ENCODE data around the gene DAB2IP.

Gene DAB2IP

GRCh38 chr9:121776001-121776738 lies 124.7 kb downstream of the DAB2IP start:
- peaks cover 2% of the 10 kb centered on the region for H3K4me1 ChIP-seq (ENCODE audit: control insufficient read depth, insufficient read depth, low read length)
- no peak overlapping the region for H3K9ac ChIP-seq (ENCODE audit: low read depth, low read length)
- no peaks in the 10 kb centered on the region for H3K27me3 ChIP-seq (ENCODE audit: control insufficient read depth, insufficient read depth, low read length)
- no peak overlapping the region for H3K4me3 ChIP-seq (ENCODE audit: low read depth, low read length)
- H3K9me3 ChIP-seq (ENCODE audit: control insufficient read depth, insufficient read depth, low read length), result no peaks in the 10 kb centered on the region
- H3K36me3 ChIP-seq (ENCODE audit: control insufficient read depth, insufficient read depth, low read length), result peaks cover 28% of the 10 kb centered on the region

GRCh38 chr9:121776739-121777637 lies 125.6 kb downstream of the DAB2IP start:
- H3K9ac ChIP-seq (ENCODE audit: low read depth, low read length), result no peak overlapping the region
- H3K9me3 ChIP-seq (ENCODE audit: control insufficient read depth, insufficient read depth, low read length), result no peaks in the 10 kb centered on the region
- no peaks in the 10 kb centered on the region for H3K27me3 ChIP-seq (ENCODE audit: control insufficient read depth, insufficient read depth, low read length)
- peaks cover 29% of the 10 kb centered on the region for H3K36me3 ChIP-seq (ENCODE audit: control insufficient read depth, insufficient read depth, low read length)
- H3K4me3 ChIP-seq (ENCODE audit: low read depth, low read length), result no peak overlapping the region
- H3K4me1 ChIP-seq (ENCODE audit: control insufficient read depth, insufficient read depth, low read length), result peaks cover 2% of the 10 kb centered on the region

- Histone ChIP-seq H3K4me1 (ENCODE audit: control insufficient read depth, insufficient read depth, low read length) (peaks cover 5% of the 10 kb centered on the region), H3K4me3 (ENCODE audit: low read depth, low read length) (no peak overlapping the region), H3K36me3 (ENCODE audit: control insufficient read depth, insufficient read depth, low read length) (peaks cover 25% of the 10 kb centered on the region), H3K9ac (ENCODE audit: low read depth, low read length) (no peak overlapping the region), H3K27me3 (ENCODE audit: control insufficient read depth, insufficient read depth, low read length) (no peaks in the 10 kb centered on the region), H3K9me3 (ENCODE audit: control insufficient read depth, insufficient read depth, low read length) (no peaks in the 10 kb centered on the region)
Observed at GRCh38 chr9:121778252-121779225, 127.1 kb downstream of the DAB2IP start.

GRCh38 chr9:121779381-121780117 lies 128.1 kb downstream of the DAB2IP start:
- H3K9me3 ChIP-seq (ENCODE audit: control insufficient read depth, insufficient read depth, low read length), result no peaks in the 10 kb centered on the region
- H3K9ac ChIP-seq (ENCODE audit: low read depth, low read length), result no peak overlapping the region
- peaks cover 10% of the 10 kb centered on the region for H3K4me1 ChIP-seq (ENCODE audit: control insufficient read depth, insufficient read depth, low read length)
- H3K4me3 ChIP-seq (ENCODE audit: low read depth, low read length), result no peak overlapping the region
- H3K36me3 ChIP-seq (ENCODE audit: control insufficient read depth, insufficient read depth, low read length), result peaks cover 15% of the 10 kb centered on the region
- no peaks in the 10 kb centered on the region for H3K27me3 ChIP-seq (ENCODE audit: control insufficient read depth, insufficient read depth, low read length)

DNA sequence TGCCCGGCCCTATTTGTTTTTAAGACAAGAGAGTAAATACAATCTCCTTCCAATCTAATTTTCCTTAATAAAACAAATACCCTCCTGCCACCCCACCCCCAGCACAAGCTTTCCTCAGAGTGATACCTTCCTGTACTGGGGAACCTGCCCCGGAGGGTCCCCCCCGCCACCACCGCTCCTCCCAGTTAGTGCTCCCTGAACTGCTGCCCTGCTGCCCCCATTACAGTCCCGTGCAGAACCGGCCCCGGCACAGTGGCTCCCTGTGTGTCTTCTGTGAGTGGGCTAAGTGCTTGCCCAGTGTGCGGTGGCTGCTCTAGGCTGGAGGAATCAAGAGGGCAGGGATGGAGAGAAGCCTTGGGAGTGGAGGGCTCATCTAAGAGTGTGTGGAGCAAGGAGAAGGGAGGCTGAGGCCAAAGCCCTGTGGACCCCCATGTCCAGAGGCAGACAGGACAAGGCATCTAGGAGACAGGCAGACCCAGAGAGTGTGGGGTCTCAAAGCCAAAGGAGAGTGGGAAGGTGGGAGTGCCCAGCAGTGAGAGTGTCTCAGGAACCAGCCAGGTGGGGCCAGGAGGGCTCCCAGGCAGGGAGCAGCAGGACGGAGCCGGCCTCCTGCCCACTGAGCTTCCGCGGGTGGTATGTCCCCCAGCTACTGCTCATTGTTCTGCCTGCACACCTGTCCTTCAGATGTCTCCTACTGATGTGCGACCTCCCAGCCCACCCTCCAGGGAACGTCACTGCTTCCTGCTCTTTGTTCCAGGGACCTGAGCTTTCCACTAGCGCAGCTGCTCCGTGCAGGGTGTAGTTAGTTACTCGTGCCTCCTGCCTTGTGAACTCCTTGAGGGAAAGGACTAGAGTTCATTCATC lies 129.0 kb downstream of the DAB2IP start:
- H3K27me3 ChIP-seq (ENCODE audit: control insufficient read depth, insufficient read depth, low read length), result no peaks in the 10 kb centered on the region
- H3K4me3 ChIP-seq (ENCODE audit: low read depth, low read length), result no peak overlapping the region
- H3K9ac ChIP-seq (ENCODE audit: low read depth, low read length), result no peak overlapping the region
- no peaks in the 10 kb centered on the region for H3K9me3 ChIP-seq (ENCODE audit: control insufficient read depth, insufficient read depth, low read length)
- H3K36me3 ChIP-seq (ENCODE audit: control insufficient read depth, insufficient read depth, low read length), result peaks cover 15% of the 10 kb centered on the region
- peaks cover 10% of the 10 kb centered on the region for H3K4me1 ChIP-seq (ENCODE audit: control insufficient read depth, insufficient read depth, low read length)

GRCh38 chr9:121781145-121781548 lies 129.7 kb downstream of the DAB2IP start:
- Histone ChIP-seq H3K27me3 (ENCODE audit: control insufficient read depth, insufficient read depth, low read length) (no peaks in the 10 kb centered on the region), H3K4me1 (ENCODE audit: control insufficient read depth, insufficient read depth, low read length) (peaks cover 10% of the 10 kb centered on the region), H3K4me3 (ENCODE audit: low read depth, low read length) (no peak overlapping the region), H3K9ac (ENCODE audit: low read depth, low read length) (no peak overlapping the region), H3K36me3 (ENCODE audit: control insufficient read depth, insufficient read depth, low read length) (peaks cover 15% of the 10 kb centered on the region), H3K9me3 (ENCODE audit: control insufficient read depth, insufficient read depth, low read length) (no peaks in the 10 kb centered on the region)

DNA sequence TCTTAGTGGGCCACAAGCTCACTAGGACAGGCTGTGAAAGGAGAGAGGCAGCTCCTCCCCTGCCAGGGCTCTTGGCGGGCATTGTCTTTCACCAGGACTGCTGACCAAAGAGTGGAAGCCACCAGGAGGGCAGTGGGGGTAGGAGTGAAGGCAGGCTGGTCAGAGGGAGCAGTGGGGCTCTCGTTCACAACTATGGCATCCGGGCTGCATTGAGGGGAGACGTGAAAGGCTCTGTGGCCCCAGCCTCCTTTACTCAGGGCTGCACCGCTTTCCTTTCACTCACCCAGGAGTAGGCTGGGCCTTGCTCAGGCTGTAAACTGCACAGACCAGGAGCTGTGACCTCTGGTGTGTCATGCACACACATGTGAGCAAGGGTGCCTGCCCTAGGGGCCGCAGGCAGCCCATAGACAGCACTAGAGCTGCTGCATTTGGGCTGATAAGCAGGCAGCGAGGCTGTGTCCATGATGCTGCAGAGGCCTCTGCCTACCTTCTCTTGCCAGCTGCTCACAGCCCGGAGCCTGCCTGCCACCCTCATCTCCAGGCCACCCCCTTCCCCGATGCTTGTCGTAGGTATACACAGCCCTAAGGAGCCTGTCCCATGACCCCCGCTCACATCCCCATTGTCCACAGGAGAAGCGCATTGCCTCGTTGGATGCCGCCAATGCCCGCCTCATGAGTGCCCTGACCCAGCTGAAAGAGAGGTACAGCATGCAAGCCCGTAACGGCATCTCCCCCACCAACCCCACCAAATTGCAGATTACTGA lies 130.4 kb downstream of the DAB2IP start:
- Histone ChIP-seq H3K4me3 (ENCODE audit: low read depth, low read length) (no peak overlapping the region), H3K9me3 (ENCODE audit: control insufficient read depth, insufficient read depth, low read length) (no peaks in the 10 kb centered on the region), H3K27me3 (ENCODE audit: control insufficient read depth, insufficient read depth, low read length) (no peaks in the 10 kb centered on the region), H3K9ac (ENCODE audit: low read depth, low read length) (no peak overlapping the region), H3K4me1 (ENCODE audit: control insufficient read depth, insufficient read depth, low read length) (peaks cover 10% of the 10 kb centered on the region), H3K36me3 (ENCODE audit: control insufficient read depth, insufficient read depth, low read length) (peaks cover 15% of the 10 kb centered on the region)

DNA sequence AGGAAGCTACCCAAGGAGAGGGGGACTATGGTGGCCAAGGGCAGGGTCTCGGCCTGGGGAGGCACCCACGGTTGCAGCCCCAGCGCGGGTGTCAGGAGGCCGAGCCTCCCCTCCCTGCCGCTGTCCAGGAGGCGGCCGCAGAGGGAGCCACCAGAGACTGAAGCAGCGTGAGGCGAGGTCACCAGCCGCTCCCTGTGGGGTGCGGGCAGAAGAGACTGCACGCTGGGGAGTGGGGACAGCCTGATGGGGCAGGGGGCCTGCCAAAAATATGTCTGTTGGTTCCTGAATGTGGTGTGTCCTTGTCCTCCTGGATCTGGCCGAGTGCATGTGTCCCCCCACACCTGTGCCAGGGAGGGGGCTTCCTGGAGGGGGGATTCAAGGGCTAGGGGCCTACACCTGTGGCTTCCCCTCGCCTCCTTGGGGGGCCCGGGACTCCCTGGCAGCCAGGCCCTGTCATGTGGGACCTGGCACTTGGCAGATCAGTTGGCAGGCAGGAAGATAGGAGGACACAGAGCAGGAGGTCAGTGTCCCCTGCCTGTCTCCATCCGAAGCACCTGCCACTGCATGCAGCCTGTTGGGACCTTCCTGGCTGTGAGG lies 131.2 kb downstream of the DAB2IP start:
- H3K4me3 ChIP-seq (ENCODE audit: low read depth, low read length), result no peak overlapping the region
- H3K36me3 ChIP-seq (ENCODE audit: control insufficient read depth, insufficient read depth, low read length), result peaks cover 15% of the 10 kb centered on the region
- H3K9ac ChIP-seq (ENCODE audit: low read depth, low read length), result no peak overlapping the region
- H3K9me3 ChIP-seq (ENCODE audit: control insufficient read depth, insufficient read depth, low read length), result no peaks in the 10 kb centered on the region
- peaks cover 10% of the 10 kb centered on the region for H3K4me1 ChIP-seq (ENCODE audit: control insufficient read depth, insufficient read depth, low read length)
- H3K27me3 ChIP-seq (ENCODE audit: control insufficient read depth, insufficient read depth, low read length), result no peaks in the 10 kb centered on the region

- Histone ChIP-seq H3K9ac (ENCODE audit: low read depth, low read length) (no peak overlapping the region), H3K36me3 (ENCODE audit: control insufficient read depth, insufficient read depth, low read length) (peaks cover 15% of the 10 kb centered on the region), H3K27me3 (ENCODE audit: control insufficient read depth, insufficient read depth, low read length) (no peaks in the 10 kb centered on the region)
Observed at GRCh38 chr9:121783111-121783510, 131.7 kb downstream of the DAB2IP start.

More at GRCh38 chr9:121783111-121783510, 131.7 kb downstream of the DAB2IP start:
- Histone ChIP-seq H3K9me3 (ENCODE audit: control insufficient read depth, insufficient read depth, low read length) (no peaks in the 10 kb centered on the region), H3K4me3 (ENCODE audit: low read depth, low read length) (no peak overlapping the region), H3K4me1 (ENCODE audit: control insufficient read depth, insufficient read depth, low read length) (peaks cover 10% of the 10 kb centered on the region)
